GM12878 (cell line): Measurements from ENCODE around the gene TANC1. TPM values are rescaled to one million over a fixed set of nuclear protein-coding genes. Genes with fewer than 3 reads are reported as not detected.
A peak's percentile ranks its signal among the peaks of the same experiment; 100 is the strongest.

ENCODE experiments used
- ATAC-seq: fragments of 200-7000 bp; cut with Tn5 transposase; 3 replicates; pipeline ENCODE4 v1.9.1; 2020; ENCODE audit warnings: mild to moderate bottlenecking, moderate library complexity
- BruUV-seq: library from RNA; stranded (reverse); fragments of 400-500 nt; replicated peaks from 2 replicates; lab custom pipeline; 2021; lab: Mats Ljungman, UMichigan
- CTCF ChIA-PET: fragments of 300-600 bp; sonication (Branson Sonifier 250); formaldehyde crosslinking; extraction: SDS; loops from one replicate; lab custom pipeline; 2021; ENCODE audit warnings: inconsistent platforms; lab: Yijun Ruan, JAX
- POLR2A ChIA-PET: fragments of 350-600 bp; formaldehyde crosslinking; extraction: SDS; loops from one replicate; lab custom pipeline; 2021; ENCODE audit warnings: inconsistent platforms; lab: Charles Lee
- RAD21 ChIA-PET: fragments of 300-600 bp; sonication (Branson Sonifier 250); formaldehyde crosslinking; loops from one replicate; lab custom pipeline; 2023; ENCODE audit warnings: antibody characterized with exemption; ENCODE audit not compliant: unreplicated experiment; lab: Charles Lee
- SMC1A ChIA-PET: fragments of 300-600 bp; sonication (Branson Sonifier 250); formaldehyde crosslinking; loops from one replicate; lab custom pipeline; 2023; ENCODE audit not compliant: unreplicated experiment, uncharacterized antibody; lab: Charles Lee
- DNase-seq: peaks from one replicate; pipeline ENCODE4 v3.0.0-alpha.2; 2011; ENCODE audit warnings: low read depth, low spot score
- FAIRE-seq: peaks from 3 replicates; lab custom pipeline; 2011; peaks lifted over from hg19 to GRCh38; lab: Jason Lieb, UNC
- H2AFZ ChIP-seq: 2 replicates; pipeline ENCODE4 v1.6.0; 2011; ENCODE audit warnings: low read depth, low read length, control low read depth; ENCODE audit not compliant: control insufficient read depth
- H3K27ac ChIP-seq: 2 replicates; pipeline ENCODE4 v1.5.1; 2011; ENCODE audit warnings: control low read depth; ENCODE audit not compliant: control insufficient read depth, insufficient read depth
- H3K27me3 ChIP-seq, 2 experiments: replicated peaks in 1 of 2; 2 replicates each; pipeline versions ENCODE4 v1.6.0 to v1.6.1; 2011; ENCODE audit warnings: low read length in 1 of 2; ENCODE audit not compliant: control insufficient read depth in 2 of 2, insufficient read depth in 2 of 2
- H3K36me3 ChIP-seq, 2 experiments: 2 replicates each; pipeline ENCODE4 v1.5.1; 2011; ENCODE audit warnings: low read length in 1 of 2; ENCODE audit not compliant: control insufficient read depth in 2 of 2, insufficient read depth in 2 of 2
- H3K4me1 ChIP-seq: 2 replicates; pipeline ENCODE4 v1.6.1; 2011; ENCODE audit warnings: mild to moderate bottlenecking, low read length, moderate library complexity, mixed read lengths; ENCODE audit not compliant: control insufficient read depth, insufficient read depth
- H3K4me2 ChIP-seq: 2 replicates; pipeline ENCODE4 v1.6.0; 2011; ENCODE audit warnings: control low read depth; ENCODE audit not compliant: control insufficient read depth, insufficient read depth
- H3K4me3 ChIP-seq: fragments of 200-600 bp; sonication (generic); 2 replicates; pipeline ENCODE4 v1.5.1; 2016
- H3K79me2 ChIP-seq: 2 replicates; pipeline ENCODE4 v1.6.0; 2011; ENCODE audit warnings: low read length; ENCODE audit not compliant: control insufficient read depth, insufficient read depth
- H3K9ac ChIP-seq: 2 replicates; pipeline ENCODE4 v1.8.0; 2011; ENCODE audit warnings: low read length, control low read depth, mixed read lengths; ENCODE audit not compliant: control insufficient read depth, insufficient read depth
- H3K9me3 ChIP-seq: replicated peaks from 3 replicates; pipeline ENCODE4 v1.5.1; 2011; ENCODE audit warnings: mild to moderate bottlenecking, low read length; ENCODE audit not compliant: control insufficient read depth, insufficient read depth
- H4K20me1 ChIP-seq: 2 replicates; pipeline ENCODE4 v1.6.0; 2011; ENCODE audit not compliant: control insufficient read depth, insufficient read depth
- CBX3 ChIP-seq: fragments of 200-600 bp; sonication (generic); IDR thresholded peaks from 2 replicates; pipeline ENCODE4 v1.6.1; 2016; ENCODE audit warnings: low read depth, borderline replicate concordance
- CEBPB ChIP-seq, 2 experiments: fragments of 150-350 bp in 1 of 2; IDR thresholded peaks; 2 replicates each; pipeline ENCODE4 v1.6.1; 2012 to 2014; ENCODE audit warnings: low read depth in 2 of 2, low read length in 2 of 2, borderline replicate concordance in 1 of 2, inconsistent platforms in 1 of 2
- CHD2 ChIP-seq: IDR thresholded peaks from 2 replicates; pipeline ENCODE4 v1.6.1; 2011; ENCODE audit warnings: low read depth, low read length, improper control_type of control experiment, borderline replicate concordance
- CREM ChIP-seq: IDR thresholded peaks from 2 replicates; pipeline ENCODE4 v1.6.1; 2014; ENCODE audit warnings: antibody characterized with exemption, low read depth
- DPF2 ChIP-seq: fragments of 450-650 bp; IDR thresholded peaks from 2 replicates; pipeline ENCODE4 v1.6.1; 2017; ENCODE audit warnings: mild to moderate bottlenecking
- GABPA ChIP-seq: IDR thresholded peaks from 2 replicates; pipeline ENCODE4 v1.6.1; 2014; ENCODE audit warnings: antibody characterized with exemption, low read depth, mild to moderate bottlenecking, inconsistent platforms
- NR2C2 ChIP-seq: IDR thresholded peaks from 2 replicates; pipeline ENCODE4 v1.6.1; 2011; ENCODE audit warnings: borderline replicate concordance, low read depth; ENCODE audit not compliant: control insufficient read depth, insufficient read length
- PAX8 ChIP-seq: fragments of 450-650 bp; IDR thresholded peaks from 2 replicates; pipeline ENCODE4 v1.6.1; 2017; ENCODE audit warnings: mild to moderate bottlenecking, moderate library complexity
- SMAD1 ChIP-seq: fragments of 450-650 bp; IDR thresholded peaks from 2 replicates; pipeline ENCODE4 v1.6.1; 2018; ENCODE audit warnings: mild to moderate bottlenecking, low read depth; ENCODE audit not compliant: partially characterized antibody
- SRF ChIP-seq, 2 experiments: IDR thresholded peaks; 2 replicates each; pipeline ENCODE4 v1.6.1; 2011; ENCODE audit warnings: low read depth in 2 of 2, low read length in 2 of 2, mild to moderate bottlenecking in 1 of 2, moderate library complexity in 1 of 2
- WRNIP1 ChIP-seq: IDR thresholded peaks from 2 replicates; pipeline ENCODE4 v1.6.1; 2011; ENCODE audit warnings: low read depth, low read length, improper control_type of control experiment, borderline replicate concordance
- in situ Hi-C: fragments of 300-500 bp; cut with MboI; formaldehyde crosslinking; loops from 9 replicates; pipeline ENCODE4 v1.14.3; 2018; ENCODE audit warnings: mixed read lengths
- intact Hi-C: fragments of 100-400 bp; cut with micrococcal nuclease; formaldehyde crosslinking; loops from one replicate; pipeline ENCODE4 v1.14.2; 2022; ENCODE audit not compliant: unreplicated experiment
- polyA plus RNA-seq, 11 experiments: library from polyadenylated mRNA; depleted of rRNA in 4 of 11; unstranded in 6 of 11; stranded (reverse) in 5 of 11; fragments of >200 nt; fragmentation: Nextera tagmentation in 4 of 11; fragmentation: Illumina TruSeq in 1 of 11; extraction: Ambion mirVana in 4 of 11; extraction: Trizol in 1 of 11; gene quantifications; 1 replicate in 1 of 11; 2 replicates in 10 of 11; pipeline versions ENCODE4 v1.2.1 to v1.2.3, GENCODE V29; 2011 to 2016; ENCODE audit warnings: inconsistent platforms in 2 of 11, missing spikeins in 2 of 11, low read depth in 1 of 11
- total RNA-seq, 4 experiments: library from RNA; depleted of rRNA in 3 of 4; stranded (reverse); fragments of >200 nt in 3 of 4; fragmentation: Illumina TruSeq in 1 of 4; extraction: Trizol in 1 of 4; gene quantifications; 2 replicates each; pipeline versions ENCODE4 v1.2.1 to v1.2.3, GENCODE V29; 2013 to 2021
- TF ChIP-seq, protein P1 (sequence below): IDR thresholded peaks from 2 replicates; pipeline ENCODE4 v1.6.1; 2012; ENCODE audit warnings: mild to moderate bottlenecking, low read depth, low read length
- TF ChIP-seq, protein P2 (sequence below): IDR thresholded peaks from 2 replicates; pipeline ENCODE4 v1.6.1; 2011; ENCODE audit warnings: mild to moderate bottlenecking, low read depth, low read length, moderate library complexity; ENCODE audit not compliant: insufficient replicate concordance
- TF ChIP-seq, protein P3 (sequence below): fragments of 450-650 bp; IDR thresholded peaks from 2 replicates; pipeline ENCODE4 v1.6.1; 2016; ENCODE audit warnings: mild to moderate bottlenecking

Gene TANC1
- total and polyA plus RNA-seq, 10 of the 15 experiments (the other 5 are each of a cell fraction or from before 2014, with no cell fraction given): 0.05 to 5.0 (median 0.34) TPM

DNA sequence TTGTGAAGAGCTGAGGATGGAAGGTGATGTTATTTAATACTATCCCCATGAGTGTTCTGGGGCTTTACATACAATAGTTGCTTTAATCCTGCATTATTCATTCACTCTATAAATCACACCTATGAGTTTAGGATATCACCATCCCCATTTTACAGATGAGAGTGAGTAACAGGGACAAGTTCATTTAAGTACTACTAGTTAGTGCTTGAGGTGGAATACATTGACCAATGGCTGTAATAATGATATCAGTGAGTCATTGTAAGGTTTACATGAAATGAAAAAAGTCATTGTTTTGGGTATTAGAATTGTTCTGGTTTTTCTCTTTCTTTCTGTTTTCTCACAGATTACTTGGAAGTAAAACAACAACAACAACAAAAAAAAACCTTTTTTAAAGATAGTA lies 42.5 kb downstream of the TANC1 start:
- ChIA-PET POLR2A (no interaction called here), CTCF (no interaction called here), RAD21 (no interaction called here), SMC1A (no interaction called here)
- Histone ChIP-seq H3K9me3 (no peaks in the 10 kb centered on the region; the same call in 2 of the 3 replicates), H3K27ac (no peak overlapping the region), H3K9ac (no peak overlapping the region), H3K4me3 (no peak overlapping the region), H3K4me2 (no peak overlapping the region), H3K27me3 (no peaks in the 10 kb centered on the region), H3K36me3 (no peaks in the 10 kb centered on the region), H3K79me2 (no peaks in the 10 kb centered on the region), H3K4me1 (no peaks in the 10 kb centered on the region), H4K20me1 (no peaks in the 10 kb centered on the region), H2AFZ (no peak overlapping the region)
- BruUV-seq: no TSS peak
- in situ Hi-C loops (no loop called here), intact Hi-C loops (no loop called here)
- FAIRE-seq (no peak), DNase-seq (no peak), ATAC-seq (peak; percentile 50)
- TF ChIP-seq, protein P1, sequence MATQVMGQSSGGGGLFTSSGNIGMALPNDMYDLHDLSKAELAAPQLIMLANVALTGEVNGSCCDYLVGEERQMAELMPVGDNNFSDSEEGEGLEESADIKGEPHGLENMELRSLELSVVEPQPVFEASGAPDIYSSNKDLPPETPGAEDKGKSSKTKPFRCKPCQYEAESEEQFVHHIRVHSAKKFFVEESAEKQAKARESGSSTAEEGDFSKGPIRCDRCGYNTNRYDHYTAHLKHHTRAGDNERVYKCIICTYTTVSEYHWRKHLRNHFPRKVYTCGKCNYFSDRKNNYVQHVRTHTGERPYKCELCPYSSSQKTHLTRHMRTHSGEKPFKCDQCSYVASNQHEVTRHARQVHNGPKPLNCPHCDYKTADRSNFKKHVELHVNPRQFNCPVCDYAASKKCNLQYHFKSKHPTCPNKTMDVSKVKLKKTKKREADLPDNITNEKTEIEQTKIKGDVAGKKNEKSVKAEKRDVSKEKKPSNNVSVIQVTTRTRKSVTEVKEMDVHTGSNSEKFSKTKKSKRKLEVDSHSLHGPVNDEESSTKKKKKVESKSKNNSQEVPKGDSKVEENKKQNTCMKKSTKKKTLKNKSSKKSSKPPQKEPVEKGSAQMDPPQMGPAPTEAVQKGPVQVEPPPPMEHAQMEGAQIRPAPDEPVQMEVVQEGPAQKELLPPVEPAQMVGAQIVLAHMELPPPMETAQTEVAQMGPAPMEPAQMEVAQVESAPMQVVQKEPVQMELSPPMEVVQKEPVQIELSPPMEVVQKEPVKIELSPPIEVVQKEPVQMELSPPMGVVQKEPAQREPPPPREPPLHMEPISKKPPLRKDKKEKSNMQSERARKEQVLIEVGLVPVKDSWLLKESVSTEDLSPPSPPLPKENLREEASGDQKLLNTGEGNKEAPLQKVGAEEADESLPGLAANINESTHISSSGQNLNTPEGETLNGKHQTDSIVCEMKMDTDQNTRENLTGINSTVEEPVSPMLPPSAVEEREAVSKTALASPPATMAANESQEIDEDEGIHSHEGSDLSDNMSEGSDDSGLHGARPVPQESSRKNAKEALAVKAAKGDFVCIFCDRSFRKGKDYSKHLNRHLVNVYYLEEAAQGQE: no peak
- TF ChIP-seq, protein P2, sequence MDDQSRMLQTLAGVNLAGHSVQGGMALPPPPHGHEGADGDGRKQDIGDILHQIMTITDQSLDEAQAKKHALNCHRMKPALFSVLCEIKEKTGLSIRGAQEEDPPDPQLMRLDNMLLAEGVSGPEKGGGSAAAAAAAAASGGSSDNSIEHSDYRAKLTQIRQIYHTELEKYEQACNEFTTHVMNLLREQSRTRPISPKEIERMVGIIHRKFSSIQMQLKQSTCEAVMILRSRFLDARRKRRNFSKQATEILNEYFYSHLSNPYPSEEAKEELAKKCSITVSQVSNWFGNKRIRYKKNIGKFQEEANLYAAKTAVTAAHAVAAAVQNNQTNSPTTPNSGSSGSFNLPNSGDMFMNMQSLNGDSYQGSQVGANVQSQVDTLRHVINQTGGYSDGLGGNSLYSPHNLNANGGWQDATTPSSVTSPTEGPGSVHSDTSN: no peak
- TF ChIP-seq SRF (IDR thresholded peaks at IDR 0.05; ENCODE audit: low read depth in 2 of 2, low read length in 2 of 2) (no peak), WRNIP1 (no peak), GABPA (no peak), CHD2 (no peak), CREM (no peak), PAX8 (no peak), DPF2 (no peak), SMAD1 (no peak), NR2C2 (no peak), CEBPB (IDR thresholded peaks at IDR 0.05; ENCODE audit: borderline replicate concordance in 1 of 2, low read depth in 2 of 2, low read length in 2 of 2) (no peak), CBX3 (no peak)
- TF ChIP-seq, protein P3, sequence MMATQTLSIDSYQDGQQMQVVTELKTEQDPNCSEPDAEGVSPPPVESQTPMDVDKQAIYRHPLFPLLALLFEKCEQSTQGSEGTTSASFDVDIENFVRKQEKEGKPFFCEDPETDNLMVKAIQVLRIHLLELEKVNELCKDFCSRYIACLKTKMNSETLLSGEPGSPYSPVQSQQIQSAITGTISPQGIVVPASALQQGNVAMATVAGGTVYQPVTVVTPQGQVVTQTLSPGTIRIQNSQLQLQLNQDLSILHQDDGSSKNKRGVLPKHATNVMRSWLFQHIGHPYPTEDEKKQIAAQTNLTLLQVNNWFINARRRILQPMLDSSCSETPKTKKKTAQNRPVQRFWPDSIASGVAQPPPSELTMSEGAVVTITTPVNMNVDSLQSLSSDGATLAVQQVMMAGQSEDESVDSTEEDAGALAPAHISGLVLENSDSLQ: no peak
